Hematopoietic multipotent progenitor cell treated with erythropoietin and hydrocortisone succinate and interleukin-3 and kit ligand, for 8 days (in vitro differentiated cells): ENCODE data around the gene PTMS.

Source experiments
- DNase-seq: peaks from one replicate; pipeline ENCODE4 v3.0.0-alpha.2; 2015

The PTMS gene

DNA sequence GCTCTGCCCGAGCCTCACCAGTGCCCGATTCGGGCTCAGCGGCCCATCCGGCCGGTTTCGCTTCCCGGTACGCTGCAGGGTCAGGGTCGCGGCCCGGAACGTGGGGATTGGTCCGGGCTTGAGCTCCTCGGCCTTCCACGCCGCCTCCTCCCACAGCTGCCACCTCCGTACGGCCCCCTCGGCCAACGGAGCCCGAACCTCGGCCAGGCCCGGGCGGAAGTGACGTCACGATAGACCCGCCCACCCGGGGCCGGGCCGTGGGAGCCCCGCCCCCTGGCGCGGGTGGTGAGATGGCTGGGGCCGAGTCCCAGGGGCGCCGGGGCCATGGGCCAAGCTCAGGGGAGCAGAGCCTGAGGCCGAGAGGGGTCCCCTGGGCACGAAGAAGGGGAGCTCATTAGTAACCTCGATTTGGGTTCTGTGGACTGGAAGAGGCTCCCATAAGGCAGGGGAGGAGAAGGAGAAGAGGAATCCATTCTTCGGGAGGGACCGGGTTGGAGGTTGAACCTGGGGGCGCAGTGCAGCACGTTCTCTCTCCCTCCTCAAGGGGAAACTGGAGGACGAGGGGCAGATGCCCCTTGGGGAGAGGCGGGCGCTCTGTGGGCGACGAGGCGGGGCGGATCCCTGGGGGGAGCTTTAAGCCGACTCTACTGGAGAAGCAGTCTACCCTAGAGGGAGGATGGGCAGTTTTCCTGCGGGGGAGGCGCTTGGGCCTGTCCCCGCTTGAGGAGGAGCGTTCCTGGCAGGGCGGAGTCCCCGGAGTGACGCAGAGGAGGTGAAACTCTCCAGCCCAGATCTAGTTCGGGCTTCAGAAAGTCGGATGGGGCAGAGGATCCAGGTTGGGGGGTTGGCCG, 13.0 kb upstream of the PTMS start, which contains the start of gene MLF2:
TSS of gene MLF2 (minus strand) at position 221 of the 851 bp plus-strand sequence. CDS start 807 bp downstream, outside the sequence.
- peak; percentile 99 for DNase-seq

GRCh38 chr12:6753772-6754356, 12.3 kb upstream of the PTMS start:
- no peak for DNase-seq

DNA sequence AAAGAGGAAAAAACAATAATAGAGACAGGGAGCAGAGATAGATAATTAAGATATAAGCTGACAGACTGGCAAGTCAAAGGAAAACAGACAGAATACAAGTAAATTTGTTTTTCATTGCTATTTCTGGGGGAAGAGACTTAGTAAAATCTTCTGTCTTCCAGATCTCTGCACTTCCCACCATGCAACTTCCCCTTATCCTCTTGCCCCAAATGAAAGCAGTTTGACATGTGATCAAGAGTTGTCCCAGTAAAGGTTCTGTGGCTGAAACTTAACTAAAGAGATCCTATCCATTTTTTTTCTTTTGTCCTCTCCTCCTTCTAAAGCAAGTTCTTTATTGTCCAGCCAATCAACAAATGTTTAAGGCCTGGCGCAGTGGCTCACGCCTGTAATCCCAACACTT, 11.8 kb upstream of the PTMS start:
- DNase-seq: no peak

DNA sequence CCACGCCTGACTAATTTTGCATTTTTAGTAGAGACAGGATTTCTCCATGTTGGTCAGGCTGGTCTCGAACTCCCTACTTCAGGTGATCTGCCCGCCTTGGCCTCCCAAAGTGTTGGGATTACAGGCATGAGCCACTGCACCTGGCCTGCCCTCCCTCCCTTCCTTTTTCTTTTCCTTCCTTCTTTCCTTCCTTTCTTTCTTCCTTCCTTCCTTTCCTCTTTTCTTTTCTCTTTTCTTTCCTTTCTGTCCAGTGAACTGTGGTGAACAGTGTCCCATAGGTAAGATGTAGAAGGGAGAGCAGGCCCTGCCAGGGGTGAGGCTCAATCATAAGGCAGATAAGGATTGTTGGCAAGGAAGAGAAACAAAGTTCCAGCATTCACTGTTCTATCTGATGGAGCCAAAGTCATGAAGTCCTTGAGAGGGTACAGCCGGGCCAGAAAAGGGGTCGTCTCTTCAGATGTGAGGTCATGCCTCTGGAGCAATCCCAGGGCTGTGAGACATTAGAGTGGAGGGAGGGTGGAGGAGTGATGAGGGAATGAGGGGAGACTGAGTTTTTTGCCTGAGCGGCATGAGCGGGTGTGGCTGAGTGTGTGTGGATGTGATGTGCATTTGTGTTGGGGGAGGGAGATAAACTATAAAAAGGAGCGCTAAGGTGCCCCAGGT, 9.0 kb upstream of the PTMS start:
- DNase-seq: peak; percentile 39

DNA sequence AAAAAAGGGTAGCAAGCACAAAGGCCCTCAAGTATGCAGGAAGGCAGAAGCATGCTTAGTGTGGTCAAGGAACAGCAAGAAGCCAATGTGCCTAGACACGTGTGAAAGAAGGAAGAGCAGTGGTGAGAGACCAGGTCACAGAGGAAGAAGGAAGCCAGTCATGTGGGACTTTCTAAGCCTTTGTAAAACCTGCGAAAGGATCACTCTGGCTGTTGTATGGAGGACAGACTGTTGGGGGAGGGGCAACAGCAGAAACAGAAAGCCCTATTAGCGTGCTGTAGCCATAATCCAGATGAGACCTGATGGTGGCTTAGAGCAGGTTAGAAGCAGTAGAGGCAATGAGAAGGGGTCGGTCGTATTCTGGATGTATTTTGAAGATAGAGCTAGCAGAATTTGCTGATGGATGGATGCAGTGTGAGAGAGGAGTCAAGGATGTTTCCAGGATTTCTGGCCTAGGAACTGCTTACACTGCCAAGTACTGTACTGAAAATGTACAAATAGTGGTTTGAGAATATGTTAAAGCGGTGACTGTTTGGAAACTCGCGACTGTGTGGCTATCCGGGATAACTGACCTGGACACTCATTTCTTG, 7.6 kb upstream of the PTMS start:
- DNase-seq: no peak

DNA sequence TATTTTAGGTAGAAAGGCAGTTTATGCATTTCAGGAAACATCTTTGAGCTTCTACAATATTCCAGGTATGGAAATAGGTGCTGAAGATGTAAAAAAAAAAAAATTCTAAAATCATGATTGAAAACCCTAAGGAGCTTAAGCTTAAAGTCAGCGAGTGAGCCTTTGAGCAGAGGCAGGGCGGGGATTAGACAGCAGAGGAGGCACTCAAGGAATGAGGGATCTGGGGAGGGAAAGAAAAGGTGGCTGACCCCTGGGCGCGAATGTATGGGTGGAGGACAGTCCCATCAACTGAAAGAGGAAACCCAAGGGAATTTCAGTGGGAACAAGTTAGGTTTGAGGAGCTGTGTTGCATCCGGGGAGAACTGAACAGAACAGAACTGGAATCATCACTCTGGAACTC, 6.4 kb upstream of the PTMS start:
- no peak for DNase-seq

GRCh38 chr12:6763380-6763779, 2.8 kb upstream of the PTMS start:
- no peak for DNase-seq

- peak; percentile 88 for DNase-seq
Observed at GRCh38 chr12:6764011-6764828, 1.9 kb upstream of the PTMS start.

- peak; percentile 85 for DNase-seq
Observed at GRCh38 chr12:6765048-6765633, 1.0 kb upstream of the PTMS start.

GRCh38 chr12:6766651-6767349, 637 bp downstream of the PTMS start:
- DNase-seq: peak; percentile 44

- no peak for DNase-seq
Observed at GRCh38 chr12:6767353-6768319, 1.5 kb downstream of the PTMS start.

DNA sequence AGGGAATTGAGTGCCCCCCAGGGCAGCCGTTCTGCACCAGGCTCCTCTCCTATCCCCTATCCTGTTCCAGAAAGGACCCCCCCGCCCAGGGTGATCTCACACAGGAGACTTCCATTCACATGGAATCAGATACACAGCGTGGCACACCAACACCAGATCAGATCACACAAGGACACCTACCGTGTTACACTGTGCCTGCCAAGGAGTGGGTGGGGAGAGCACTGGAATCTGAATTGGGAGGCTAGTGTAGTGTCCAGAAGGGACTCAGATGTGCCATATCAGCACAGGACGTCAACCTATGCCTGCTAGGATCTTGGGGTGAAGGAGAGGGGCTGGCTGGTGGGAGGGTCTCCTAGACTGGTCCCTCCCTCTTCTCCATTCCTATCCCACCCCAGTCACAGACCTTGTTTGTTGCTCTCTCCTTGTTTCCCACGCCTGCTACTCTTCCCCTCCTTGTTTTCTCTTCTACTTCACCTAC, 2.3 kb downstream of the PTMS start:
- DNase-seq: no peak

- DNase-seq: no peak
Observed at GRCh38 chr12:6768990-6769389, 2.8 kb downstream of the PTMS start.

- DNase-seq: peak; percentile 61
Observed at GRCh38 chr12:6769666-6770065, 3.5 kb downstream of the PTMS start.

GRCh38 chr12:6770094-6770493, 3.9 kb downstream of the PTMS start:
- no peak for DNase-seq

DNA sequence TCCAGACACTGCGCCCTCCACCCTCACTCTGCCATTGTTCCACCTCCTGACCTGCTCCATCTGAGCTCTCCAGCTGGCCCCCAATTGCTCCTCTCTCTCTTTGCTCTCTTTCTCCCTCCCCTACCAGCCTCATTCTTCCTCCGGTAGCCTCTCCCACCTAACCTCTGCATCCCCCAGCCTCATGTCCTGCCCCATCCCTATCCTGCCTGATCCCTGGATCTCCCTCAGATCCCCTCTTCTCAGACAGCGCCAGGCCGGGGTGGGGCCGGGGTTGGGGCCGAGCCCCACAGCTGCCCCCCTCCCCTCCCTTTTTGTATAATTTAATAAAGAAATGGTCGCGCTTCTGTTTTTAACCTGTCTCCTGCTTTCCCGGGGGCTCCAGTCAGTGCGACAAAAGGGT, 4.4 kb downstream of the PTMS start:
- no peak for DNase-seq

DNA sequence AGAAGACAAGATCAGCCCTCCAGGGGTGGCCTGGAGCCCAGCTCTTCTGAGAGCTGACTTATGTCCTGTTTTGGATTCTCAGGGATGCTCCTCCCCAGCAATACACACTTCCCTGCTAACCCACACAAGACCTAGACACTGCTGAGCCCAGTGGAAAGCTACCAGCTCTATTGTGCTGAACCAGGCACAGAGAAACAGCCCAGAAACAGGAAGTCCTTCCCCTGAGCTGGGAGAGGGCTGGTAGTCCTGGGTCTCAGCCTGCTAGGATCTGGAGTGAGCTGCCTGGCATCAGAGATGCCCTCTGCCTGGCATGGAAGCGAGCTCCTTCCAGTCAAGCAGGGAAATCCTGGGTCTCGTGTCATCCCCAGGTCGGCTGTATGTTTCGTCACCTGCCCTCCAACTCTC, 4.9 kb downstream of the PTMS start:
- DNase-seq: no peak

DNA sequence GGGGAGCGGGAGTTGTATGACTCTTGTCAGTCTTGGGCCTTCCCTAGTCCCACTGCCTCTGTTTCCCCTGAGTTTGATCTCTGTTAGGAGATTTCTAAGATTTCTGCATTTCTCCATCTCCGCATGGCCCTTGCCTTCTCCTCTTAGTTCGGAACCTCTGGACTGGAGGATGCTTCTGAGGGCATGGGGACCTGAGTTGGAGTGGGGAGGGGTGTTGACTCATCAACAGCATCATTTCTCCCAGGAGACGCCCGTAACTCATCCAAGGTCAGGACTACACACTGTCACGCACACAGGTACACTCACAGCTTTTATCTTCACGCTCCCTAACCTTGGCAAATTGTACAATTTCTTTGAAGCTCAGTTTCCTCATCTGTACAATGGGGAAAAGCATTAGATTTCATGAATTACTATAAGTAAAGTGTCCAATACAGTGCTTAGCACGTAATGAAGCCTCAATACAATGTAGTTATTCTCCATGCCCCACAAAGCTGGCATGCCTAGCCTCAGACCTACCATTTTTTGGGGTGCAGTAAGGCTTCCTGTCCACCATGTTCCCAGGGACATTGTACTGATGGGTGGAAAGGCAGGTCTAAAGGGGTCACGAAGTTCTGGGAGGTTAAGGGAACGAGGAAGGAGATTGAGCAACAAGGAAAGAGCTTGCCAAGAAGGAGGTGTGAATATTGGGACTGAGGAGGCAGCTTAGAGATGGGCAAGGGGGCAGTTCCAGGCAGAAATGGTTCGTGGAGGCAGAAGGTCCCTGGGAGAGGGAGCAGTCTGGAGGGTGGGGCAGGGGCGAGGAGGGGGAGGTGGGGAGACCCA, 5.6 kb downstream of the PTMS start:
- DNase-seq: no peak

DNA sequence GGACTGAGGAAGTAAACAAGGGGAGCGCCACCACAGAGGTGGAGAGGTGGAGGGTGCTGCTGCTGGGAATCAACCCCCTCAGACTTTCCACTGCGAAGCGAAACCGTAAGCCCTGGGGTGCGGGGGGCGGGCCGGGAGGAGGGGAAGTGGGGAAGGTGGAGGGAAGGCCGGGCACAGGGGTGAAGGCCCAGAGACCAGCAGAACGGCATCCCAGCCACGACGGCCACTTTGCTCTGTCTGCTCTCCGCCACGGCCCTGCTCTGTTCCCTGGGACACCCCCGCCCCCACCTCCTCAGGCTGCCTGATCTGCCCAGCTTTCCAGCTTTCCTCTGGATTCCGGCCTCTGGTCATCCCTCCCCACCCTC, 6.2 kb downstream of the PTMS start, which contains the start of gene LAG3:
TSS of gene LAG3 (plus strand) at position 190 of the 365 bp plus-strand sequence. CDS start 333 bp downstream, outside the sequence.
- no peak for DNase-seq
